ENCODE results near the gene OPA1.

DNA sequence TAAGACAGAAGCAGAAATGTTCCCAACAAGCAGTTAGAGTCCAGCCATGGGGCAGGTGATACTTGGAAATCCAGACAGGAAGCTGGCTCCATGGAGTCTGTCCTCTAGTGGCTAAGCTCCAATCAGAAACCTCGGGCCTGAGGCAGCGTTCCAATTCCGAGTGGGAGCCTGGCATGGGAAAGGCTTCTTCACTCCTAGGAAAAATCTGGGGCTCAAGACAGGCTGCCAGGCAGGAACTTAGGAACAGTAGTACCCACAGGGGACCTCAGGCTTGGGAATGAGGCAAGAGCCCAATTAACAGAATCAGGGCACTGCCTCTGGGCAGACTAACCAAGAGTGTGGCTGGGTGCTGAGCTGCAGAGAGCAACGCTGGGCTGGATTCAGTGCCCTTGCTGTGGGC, 32.1 kb upstream of the OPA1 start:
- TF ChIP-seq, protein P1, sequence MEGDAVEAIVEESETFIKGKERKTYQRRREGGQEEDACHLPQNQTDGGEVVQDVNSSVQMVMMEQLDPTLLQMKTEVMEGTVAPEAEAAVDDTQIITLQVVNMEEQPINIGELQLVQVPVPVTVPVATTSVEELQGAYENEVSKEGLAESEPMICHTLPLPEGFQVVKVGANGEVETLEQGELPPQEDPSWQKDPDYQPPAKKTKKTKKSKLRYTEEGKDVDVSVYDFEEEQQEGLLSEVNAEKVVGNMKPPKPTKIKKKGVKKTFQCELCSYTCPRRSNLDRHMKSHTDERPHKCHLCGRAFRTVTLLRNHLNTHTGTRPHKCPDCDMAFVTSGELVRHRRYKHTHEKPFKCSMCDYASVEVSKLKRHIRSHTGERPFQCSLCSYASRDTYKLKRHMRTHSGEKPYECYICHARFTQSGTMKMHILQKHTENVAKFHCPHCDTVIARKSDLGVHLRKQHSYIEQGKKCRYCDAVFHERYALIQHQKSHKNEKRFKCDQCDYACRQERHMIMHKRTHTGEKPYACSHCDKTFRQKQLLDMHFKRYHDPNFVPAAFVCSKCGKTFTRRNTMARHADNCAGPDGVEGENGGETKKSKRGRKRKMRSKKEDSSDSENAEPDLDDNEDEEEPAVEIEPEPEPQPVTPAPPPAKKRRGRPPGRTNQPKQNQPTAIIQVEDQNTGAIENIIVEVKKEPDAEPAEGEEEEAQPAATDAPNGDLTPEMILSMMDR (IDR thresholded peaks at IDR 0.05): no peak
- no peak for TF ChIP-seq POLR2A (IDR thresholded peaks at IDR 0.05)

Data from esophagus squamous epithelium (tissue), 4 donors.